ENCODE data around the gene LAG3. TPM values are rescaled to one million over a fixed set of nuclear protein-coding genes. Genes with fewer than 3 reads are reported as not detected.

The LAG3 gene
- polyA plus RNA-seq, 3 donors = 0.75 to 1.7 (median 0.90) TPM

DNA sequence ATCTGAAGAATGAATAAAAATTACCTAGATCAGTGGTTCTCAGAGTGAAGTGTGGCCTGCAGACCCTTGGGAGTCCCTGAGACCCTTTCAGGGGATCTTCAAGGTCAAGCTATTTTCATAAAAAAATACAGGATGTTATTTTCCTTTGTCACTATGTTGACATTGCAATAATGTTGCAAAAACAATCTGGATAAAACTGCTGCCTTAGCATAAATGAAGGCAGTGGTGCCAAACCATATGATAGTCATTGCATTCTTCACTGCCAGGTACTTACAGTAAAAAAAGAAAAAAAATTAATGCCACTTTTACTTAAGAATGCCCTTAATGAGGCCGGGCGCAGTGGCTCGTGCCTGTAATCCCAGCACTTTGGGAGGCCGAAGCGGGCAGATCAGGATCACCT lies 15.0 kb downstream of the LAG3 start:
- DNase-seq (ENCODE audit: low read depth in 3 of 3, low spot score in 2 of 3) = no peak

- DNase-seq (ENCODE audit: low read depth in 3 of 3, low spot score in 2 of 3) = no peak
These were observed 16.9 kb downstream of the LAG3 start, which contains the start of gene CD4 for GRCh38 chr12:6788972-6789924. CD4 (plus strand) TSS chr12:6789528; CDS start chr12:6800139, 10,611 bp downstream.

- DNase-seq (ENCODE audit: low read depth in 3 of 3, low spot score in 2 of 3) = no peak
These were observed 18.3 kb downstream of the LAG3 start for GRCh38 chr12:6790496-6791150.

DNA sequence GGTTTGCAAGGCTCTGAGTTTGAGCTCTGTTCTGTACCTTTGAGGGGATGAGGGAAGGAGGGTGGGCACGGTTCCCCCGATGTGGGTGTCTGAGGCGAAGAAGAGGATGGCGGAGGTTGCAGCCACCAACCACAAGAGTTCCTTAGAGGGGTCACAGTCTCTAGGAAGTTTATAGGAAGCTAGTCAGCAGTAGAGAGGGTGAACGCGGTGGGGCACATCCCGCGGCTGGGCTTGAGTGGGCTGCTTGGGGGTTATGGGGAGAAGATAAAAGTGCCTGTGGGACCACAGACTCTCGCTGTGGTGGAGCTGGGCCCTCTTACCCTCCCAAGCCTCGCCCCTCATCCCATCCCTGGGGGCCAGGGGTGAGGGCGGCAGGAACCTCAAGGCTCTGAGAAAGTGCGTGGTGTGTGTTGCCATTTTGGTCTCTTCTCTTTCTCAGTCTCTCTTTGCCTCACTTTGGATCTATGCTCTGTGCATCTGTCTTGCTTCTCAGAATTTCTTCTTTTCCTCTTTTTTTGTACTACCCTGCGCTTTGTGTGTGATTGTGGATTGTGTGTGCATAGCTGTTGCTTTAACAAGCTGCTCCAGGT lies 19.7 kb downstream of the LAG3 start:
- DNase-seq (ENCODE audit: low read depth in 3 of 3, low spot score in 2 of 3) = no peak

GRCh38 chr12:6792522-6793201 lies 20.3 kb downstream of the LAG3 start:
- no peak for DNase-seq (ENCODE audit: low read depth in 3 of 3, low spot score in 2 of 3)

DNA sequence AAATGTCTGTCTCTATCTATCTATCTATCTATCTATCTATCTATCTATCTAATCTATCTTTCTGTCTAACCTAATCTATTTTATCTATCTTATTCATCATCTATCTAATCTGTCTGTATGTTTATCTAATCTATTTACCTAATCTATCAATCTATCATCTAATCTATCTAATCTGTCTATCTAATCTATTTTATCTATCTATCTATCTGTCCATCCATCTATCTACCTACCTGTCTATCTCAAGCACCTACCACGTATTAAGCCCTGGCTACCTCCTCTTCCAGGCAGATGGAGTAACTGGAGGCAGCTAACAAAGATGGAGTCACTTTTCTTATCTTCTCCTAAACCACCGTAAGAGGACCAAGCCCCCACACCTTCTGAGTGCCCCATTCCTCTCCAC lies 22.8 kb downstream of the LAG3 start:
- no peak for DNase-seq (ENCODE audit: low read depth in 3 of 3, low spot score in 2 of 3)

- no peak for DNase-seq (ENCODE audit: low read depth in 3 of 3, low spot score in 2 of 3)
These were observed 24.3 kb downstream of the LAG3 start for GRCh38 chr12:6796576-6796975.

GRCh38 chr12:6799147-6799546 lies 26.8 kb downstream of the LAG3 start:
- no peak for DNase-seq (ENCODE audit: low read depth in 3 of 3, low spot score in 2 of 3)

GRCh38 chr12:6807170-6807569 lies 34.9 kb downstream of the LAG3 start:
- DNase-seq (ENCODE audit: low read depth in 3 of 3, low spot score in 2 of 3) = no peak

DNA sequence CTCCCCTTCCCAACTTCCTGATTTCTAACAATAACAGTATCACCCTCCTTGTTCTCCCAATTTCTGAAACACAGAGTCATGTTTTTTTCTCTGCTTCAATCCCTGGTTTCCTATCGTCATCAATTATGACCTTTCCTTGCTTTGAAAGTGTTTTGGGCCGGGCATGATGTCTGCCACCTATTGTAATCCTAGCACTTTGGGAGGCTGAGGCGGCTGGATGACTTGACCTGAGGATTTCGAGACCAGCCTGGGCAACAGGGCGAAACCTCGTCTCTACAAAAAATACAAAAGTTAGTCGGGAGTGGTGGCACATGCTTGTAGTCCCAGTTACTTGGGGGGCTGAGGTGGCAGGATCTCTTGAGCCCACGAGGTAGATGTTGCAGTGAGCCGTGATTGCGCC lies 36.7 kb downstream of the LAG3 start:
- DNase-seq (ENCODE audit: low read depth in 3 of 3, low spot score in 2 of 3) = no peak

- no peak for DNase-seq (ENCODE audit: low read depth in 3 of 3, low spot score in 2 of 3)
These were observed 38.4 kb downstream of the LAG3 start for GRCh38 chr12:6810758-6811157.

DNA sequence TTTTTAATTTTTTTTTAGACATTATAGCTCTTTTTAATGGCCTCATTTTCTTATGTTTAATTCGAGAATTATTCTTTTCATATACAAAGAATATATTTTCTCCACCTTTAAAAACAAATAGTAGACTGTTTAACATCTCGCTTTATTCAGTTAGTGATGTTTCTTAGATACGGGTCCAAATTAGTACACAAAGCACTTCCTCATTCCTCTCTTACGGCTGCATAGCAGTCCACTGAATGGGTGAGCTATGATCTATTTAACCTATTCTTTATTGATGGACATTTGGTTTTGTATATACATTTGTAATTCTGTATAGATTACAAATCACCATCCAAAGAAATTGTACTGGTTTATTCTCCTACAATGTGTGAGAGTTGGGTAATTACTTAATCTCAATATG lies 41.0 kb downstream of the LAG3 start:
- no peak for DNase-seq (ENCODE audit: low read depth in 3 of 3, low spot score in 2 of 3)

DNA sequence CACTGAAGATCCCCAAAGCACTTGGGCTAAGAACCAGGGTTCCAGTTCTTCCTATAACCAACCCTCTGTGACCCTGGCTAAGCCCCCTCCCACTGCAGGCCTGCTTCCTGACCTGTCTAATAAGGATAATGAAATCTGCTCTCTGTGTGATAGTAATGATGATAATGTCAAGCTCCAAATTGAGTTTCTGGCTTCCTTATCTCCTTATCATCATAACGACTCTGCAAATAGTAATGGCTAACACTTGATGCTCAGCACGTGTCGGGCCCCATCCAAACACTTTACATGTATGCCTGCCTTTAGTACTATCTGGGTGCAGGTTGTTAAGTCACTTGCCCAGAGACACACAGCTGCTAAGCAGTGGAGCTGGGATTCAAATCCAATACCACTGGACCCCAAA lies 44.3 kb downstream of the LAG3 start:
- DNase-seq (ENCODE audit: low read depth in 3 of 3, low spot score in 2 of 3) = no peak

GRCh38 chr12:6817098-6817497 lies 44.8 kb downstream of the LAG3 start:
- DNase-seq (ENCODE audit: low read depth in 3 of 3, low spot score in 2 of 3) = no peak

- no peak for DNase-seq (ENCODE audit: low read depth in 3 of 3, low spot score in 2 of 3)
These were observed 45.4 kb downstream of the LAG3 start for GRCh38 chr12:6817662-6818157.

DNA sequence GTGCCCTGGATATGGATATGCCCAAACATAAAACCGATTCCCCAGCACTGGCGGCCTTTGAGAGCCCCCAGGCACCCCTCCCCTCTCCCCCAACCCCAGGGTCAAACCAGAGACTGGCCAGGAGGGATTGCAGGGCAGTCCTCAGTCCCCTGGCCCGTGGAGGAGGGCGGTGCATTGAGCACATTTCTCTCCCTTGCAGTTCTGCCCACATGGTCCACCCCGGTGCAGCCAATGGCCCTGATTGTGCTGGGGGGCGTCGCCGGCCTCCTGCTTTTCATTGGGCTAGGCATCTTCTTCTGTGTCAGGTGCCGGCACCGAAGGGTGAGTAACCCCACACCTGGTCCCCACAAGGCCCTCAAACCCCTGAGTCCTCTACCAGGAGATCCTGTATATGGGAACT lies 45.9 kb downstream of the LAG3 start:
- DNase-seq (ENCODE audit: low read depth in 3 of 3, low spot score in 2 of 3) = no peak

GRCh38 chr12:6818645-6819044 lies 46.3 kb downstream of the LAG3 start:
- DNase-seq (ENCODE audit: low read depth in 3 of 3, low spot score in 2 of 3) = no peak

GRCh38 chr12:6819106-6820030 lies 47.0 kb downstream of the LAG3 start:
- DNase-seq (ENCODE audit: low read depth in 3 of 3, low spot score in 2 of 3) = no peak

DNA sequence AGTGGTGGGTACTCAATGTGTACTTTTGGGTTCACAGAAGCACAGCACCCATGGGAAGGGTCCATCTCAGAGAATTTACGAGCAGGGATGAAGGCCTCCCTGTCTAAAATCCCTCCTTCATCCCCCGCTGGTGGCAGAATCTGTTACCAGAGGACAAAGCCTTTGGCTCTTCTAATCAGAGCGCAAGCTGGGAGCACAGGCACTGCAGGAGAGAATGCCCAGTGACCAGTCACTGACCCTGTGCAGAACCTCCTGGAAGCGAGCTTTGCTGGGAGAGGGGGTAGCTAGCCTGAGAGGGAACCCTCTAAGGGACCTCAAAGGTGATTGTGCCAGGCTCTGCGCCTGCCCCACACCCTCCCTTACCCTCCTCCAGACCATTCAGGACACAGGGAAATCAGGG lies 47.8 kb downstream of the LAG3 start:
- DNase-seq (ENCODE audit: low read depth in 3 of 3, low spot score in 2 of 3) = no peak

Measured in right renal cortex interstitium (tissue), 3 donors.